Thoracic aorta (tissue), 2 donors: ENCODE measurements around the gene TMEM108. TPM values are rescaled to one million over a fixed set of nuclear protein-coding genes. Genes with fewer than 3 reads are reported as not detected.

Experiments
- ATAC-seq: fragments of 150-250 bp; one replicate; pipeline ENCODE4 v1.8.0; 2017; ENCODE audit warnings: low read depth; ENCODE audit not compliant: insufficient number of reproducible peaks, low FRiP score
- DNase-seq: peaks from one replicate; pipeline ENCODE4 v3.0.0-alpha.2; 2020; ENCODE audit warnings: low spot score
- H3K27ac ChIP-seq, 2 donors: fragments of 200-600 bp; sonication (generic); 1 replicate in 1 of 2; 2 replicates in 1 of 2; pipeline ENCODE4 v1.5.1; 2016; ENCODE audit warnings: mild to moderate bottlenecking in 2 of 2, moderate library complexity in 2 of 2
- H3K27me3 ChIP-seq: fragments of 200-600 bp; sonication (generic); replicated peaks from 2 replicates; pipeline ENCODE4 v1.6.0; 2016; ENCODE audit warnings: mild to moderate bottlenecking; ENCODE audit not compliant: insufficient read depth
- H3K36me3 ChIP-seq: fragments of 200-600 bp; sonication (generic); one replicate; pipeline ENCODE4 v1.5.1; 2016
- H3K4me1 ChIP-seq, 2 donors: fragments of 200-600 bp; sonication (generic); 1 replicate in 1 of 2; 2 replicates in 1 of 2; pipeline versions ENCODE4 v1.5.1 to v1.6.0; 2016; ENCODE audit warnings: low read depth in 2 of 2, mild to moderate bottlenecking in 1 of 2; ENCODE audit not compliant: control insufficient read depth in 1 of 2
- H3K4me3 ChIP-seq: fragments of 200-600 bp; sonication (generic); 2 replicates; pipeline ENCODE4 v1.5.1; 2016; ENCODE audit warnings: mild to moderate bottlenecking
- H3K9me3 ChIP-seq: fragments of 200-600 bp; sonication (generic); 2 replicates; pipeline ENCODE4 v1.5.1; 2016
- total RNA-seq, 2 donors: library from RNA; depleted of rRNA; stranded (reverse); fragments of >200 nt; gene quantifications; one replicate each; pipeline versions ENCODE4 v1.1.0 to v1.2.3, GENCODE V29; 2016
- TF ChIP-seq, protein P1 (sequence below): fragments of 200-600 bp; sonication (generic); IDR thresholded peaks from one replicate; pipeline ENCODE4 v1.5.1; 2019; ENCODE audit warnings: antibody characterized with exemption

TMEM108 gene
- total RNA-seq, 2 donors from 2014 or later = 0.28 to 0.41 TPM

DNA sequence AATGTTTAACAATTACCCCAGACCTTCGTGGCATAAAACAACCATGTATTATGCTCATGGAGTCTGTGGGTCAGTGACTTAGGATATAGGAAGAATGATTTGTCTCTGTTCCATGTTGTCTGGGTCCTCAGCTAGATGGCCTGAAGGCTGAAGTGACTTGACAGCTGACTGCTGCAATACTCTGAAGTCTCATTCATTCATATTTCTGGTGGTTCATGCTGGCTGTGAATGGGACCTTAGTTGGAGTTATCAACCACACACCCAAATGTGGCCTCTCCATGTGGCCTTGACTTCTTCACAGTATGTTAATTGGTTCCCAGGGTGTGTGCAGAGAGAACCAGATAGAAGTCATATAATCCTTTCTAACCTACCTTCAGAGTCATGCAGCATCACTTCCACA is 216.5 kb downstream of the TMEM108 start:
- no peak for DNase-seq
- ATAC-seq = no peak

DNA sequence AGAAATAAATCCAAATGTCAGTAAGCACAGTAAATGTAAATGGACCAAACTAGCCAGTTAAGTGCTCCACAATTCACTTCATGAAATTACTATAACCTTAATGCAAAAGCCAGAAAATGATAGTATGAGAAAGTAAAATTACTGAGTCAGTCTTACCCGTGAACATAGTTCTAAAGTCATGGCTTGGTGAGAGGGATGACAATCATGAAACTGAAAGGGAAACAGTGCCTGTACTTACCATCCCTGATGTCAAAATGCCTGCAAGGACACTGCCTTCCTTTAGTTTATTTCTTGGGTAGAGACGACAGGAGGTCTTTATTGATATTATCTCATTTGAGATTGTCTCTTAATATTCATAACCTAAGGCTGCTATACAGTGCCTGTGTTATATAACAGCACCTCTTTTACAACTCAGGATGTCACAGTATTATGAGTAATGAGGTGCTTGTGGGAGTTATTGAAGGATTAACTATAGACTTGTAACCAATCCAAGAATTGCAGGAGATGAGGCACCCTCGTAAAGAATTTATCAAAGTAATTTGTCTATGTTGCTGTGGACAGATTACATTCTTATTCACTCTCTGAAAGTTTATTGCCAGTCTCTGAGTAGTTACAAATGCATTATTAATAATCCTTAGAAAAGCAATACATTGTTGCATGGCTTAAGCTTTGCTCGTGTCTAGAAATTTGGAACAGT is 218.7 kb downstream of the TMEM108 start:
- no peaks in the 10 kb centered on the region for H3K27me3 ChIP-seq
- H3K9me3 ChIP-seq = no peaks in the 10 kb centered on the region
- H3K27ac ChIP-seq = no peak overlapping the region
- no peak overlapping the region for H3K4me3 ChIP-seq
- no peak for DNase-seq
- ATAC-seq = no peak
- H3K4me1 ChIP-seq = no peaks in the 10 kb centered on the region
- H3K36me3 ChIP-seq = no peaks in the 10 kb centered on the region
- TF ChIP-seq, protein P1, sequence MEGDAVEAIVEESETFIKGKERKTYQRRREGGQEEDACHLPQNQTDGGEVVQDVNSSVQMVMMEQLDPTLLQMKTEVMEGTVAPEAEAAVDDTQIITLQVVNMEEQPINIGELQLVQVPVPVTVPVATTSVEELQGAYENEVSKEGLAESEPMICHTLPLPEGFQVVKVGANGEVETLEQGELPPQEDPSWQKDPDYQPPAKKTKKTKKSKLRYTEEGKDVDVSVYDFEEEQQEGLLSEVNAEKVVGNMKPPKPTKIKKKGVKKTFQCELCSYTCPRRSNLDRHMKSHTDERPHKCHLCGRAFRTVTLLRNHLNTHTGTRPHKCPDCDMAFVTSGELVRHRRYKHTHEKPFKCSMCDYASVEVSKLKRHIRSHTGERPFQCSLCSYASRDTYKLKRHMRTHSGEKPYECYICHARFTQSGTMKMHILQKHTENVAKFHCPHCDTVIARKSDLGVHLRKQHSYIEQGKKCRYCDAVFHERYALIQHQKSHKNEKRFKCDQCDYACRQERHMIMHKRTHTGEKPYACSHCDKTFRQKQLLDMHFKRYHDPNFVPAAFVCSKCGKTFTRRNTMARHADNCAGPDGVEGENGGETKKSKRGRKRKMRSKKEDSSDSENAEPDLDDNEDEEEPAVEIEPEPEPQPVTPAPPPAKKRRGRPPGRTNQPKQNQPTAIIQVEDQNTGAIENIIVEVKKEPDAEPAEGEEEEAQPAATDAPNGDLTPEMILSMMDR = no peak

More for the DNA sequence above, 216.5 kb downstream of the TMEM108 start:
- Histone ChIP-seq H3K27me3 (no peaks in the 10 kb centered on the region), H3K27ac (no peak overlapping the region), H3K36me3 (no peaks in the 10 kb centered on the region), H3K9me3 (no peaks in the 10 kb centered on the region), H3K4me3 (no peak overlapping the region), H3K4me1 (no peaks in the 10 kb centered on the region)
- TF ChIP-seq, protein P1 = no peak

DNA sequence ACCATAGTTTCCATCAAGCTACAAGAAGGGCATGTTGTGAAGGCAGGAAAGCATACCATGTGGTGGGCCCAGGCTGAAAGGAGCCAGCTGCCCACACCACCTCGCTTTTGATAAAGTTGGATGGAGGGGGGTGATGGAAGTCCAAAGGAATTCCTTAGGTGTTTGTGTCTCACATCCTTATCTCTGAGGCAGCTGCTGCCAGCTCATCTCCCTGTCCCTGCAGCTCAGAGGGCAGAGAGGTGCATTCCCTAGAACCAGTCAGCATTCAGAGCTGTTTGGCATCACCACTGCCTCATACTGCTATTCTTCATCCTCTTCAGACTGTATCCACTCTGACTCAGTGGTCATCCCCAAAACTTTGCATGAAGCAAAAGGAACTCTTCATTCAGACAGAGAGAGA is 220.2 kb downstream of the TMEM108 start:
- Histone ChIP-seq H3K27me3 (no peaks in the 10 kb centered on the region), H3K4me1 (no peaks in the 10 kb centered on the region), H3K4me3 (no peak overlapping the region), H3K9me3 (no peaks in the 10 kb centered on the region), H3K36me3 (no peaks in the 10 kb centered on the region), H3K27ac (no peak overlapping the region)
- ATAC-seq = no peak
- no peak for DNase-seq
- TF ChIP-seq, protein P1 = no peak

DNA sequence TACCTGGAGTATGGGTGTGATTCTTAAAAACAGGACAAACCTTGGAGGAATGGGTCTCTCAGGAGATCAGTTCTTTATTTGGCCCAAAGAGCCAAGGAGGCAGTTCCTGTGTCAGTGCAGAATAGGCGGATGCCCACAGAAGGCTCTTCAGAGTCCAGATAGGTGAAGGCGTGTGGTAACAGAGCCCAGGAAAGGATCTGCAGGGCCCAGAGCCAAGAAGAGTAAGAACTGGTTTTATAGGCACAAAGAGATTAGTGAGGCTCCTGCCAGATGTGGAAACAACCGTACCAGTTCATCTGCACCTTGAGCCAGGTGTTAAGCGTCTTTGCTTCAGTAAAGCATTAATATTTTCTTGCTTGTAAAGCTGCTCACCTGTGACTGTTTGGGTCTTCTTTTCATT is 221.6 kb downstream of the TMEM108 start:
- TF ChIP-seq, protein P1 = no peak
- DNase-seq = no peak
- ATAC-seq = no peak

DNA sequence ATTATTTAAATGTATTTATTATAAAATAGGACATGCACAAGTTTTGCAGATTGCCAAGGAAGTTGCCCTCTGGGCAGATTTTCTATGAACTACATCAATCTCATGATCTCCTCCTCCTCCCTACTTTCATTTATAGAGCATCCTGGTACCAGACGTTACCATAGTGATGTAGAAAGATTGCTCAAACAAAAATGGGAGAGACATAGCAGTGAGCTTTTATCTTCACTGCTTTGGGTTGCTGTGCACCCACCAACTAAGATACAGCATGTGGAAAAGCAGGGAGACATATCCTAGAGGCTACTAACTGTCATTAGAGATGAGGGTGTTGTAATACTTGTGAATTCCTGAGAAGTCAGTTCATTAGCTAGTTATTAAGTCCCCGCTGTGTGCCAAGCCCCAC is 224.1 kb downstream of the TMEM108 start:
- DNase-seq (no peak), ATAC-seq (no peak)
- Histone ChIP-seq H3K36me3 (no peaks in the 10 kb centered on the region), H3K4me1 (no peaks in the 10 kb centered on the region), H3K4me3 (no peak overlapping the region), H3K27ac (no peak overlapping the region), H3K27me3 (no peaks in the 10 kb centered on the region), H3K9me3 (no peaks in the 10 kb centered on the region)
- TF ChIP-seq, protein P1 = no peak

More for the DNA sequence above, 221.6 kb downstream of the TMEM108 start:
- H3K36me3 ChIP-seq = no peaks in the 10 kb centered on the region
- H3K27me3 ChIP-seq = no peaks in the 10 kb centered on the region
- H3K9me3 ChIP-seq = no peaks in the 10 kb centered on the region
- H3K4me1 ChIP-seq = no peaks in the 10 kb centered on the region
- H3K27ac ChIP-seq = no peak overlapping the region
- H3K4me3 ChIP-seq = no peak overlapping the region
